B cell (primary cell): ENCODE results near the gene RNF212. TPM values are rescaled to one million over a fixed set of nuclear protein-coding genes. Genes with fewer than 3 reads are reported as not detected.

Source experiments
- polyA plus RNA-seq: library from polyadenylated mRNA; depleted of rRNA; stranded (reverse); fragments of >200 nt; gene quantifications from 2 replicates; pipeline ENCODE4 v1.2.3, GENCODE V29; 2012
- small RNA-seq: library from RNA; depleted of rRNA; stranded (forward); fragments of <200 nt; gene quantifications from one replicate; pipeline ENCODE3, GENCODE V24; 2012; ENCODE audit warnings: low replicate concordance, low read depth; ENCODE audit not compliant: insufficient read length
- total RNA-seq, 2 donors: library from RNA; stranded (reverse); fragments of 120-200 nt in 1 of 2; gene quantifications; 1 replicate in 1 of 2; 2 replicates in 1 of 2; pipeline versions ENCODE4 v1.2.3 to v1.2.4, GENCODE V29; 2013 to 2022

RNF212 gene
- total and polyA plus RNA-seq, 2 donors (not counting 1 experiment from before 2014, with no cell fraction given), result 2.1 to 5.9 TPM

Small RNA genes within 50 kb of the gene (small RNA-seq; reads per million reads assigned to genes)
- gene RF00554, result not detected

Other genes starting within 250 kb of the RNF212 start
- gene GAK, start 181.2 kb downstream of the RNF212 start, total RNA-seq, result 283 and 302 TPM in 2 replicates
- 113 and 134 TPM in 2 replicates for gene GAK, start 181.2 kb downstream of the RNF212 start, polyA plus RNA-seq
- 44.4 and 47.9 TPM in 2 replicates for gene TMEM175, start 181.1 kb downstream of the RNF212 start, total RNA-seq
- gene TMEM175, start 181.1 kb downstream of the RNF212 start, polyA plus RNA-seq, result 432 and 546 TPM in 2 replicates
- 30.4 and 34.9 TPM in 2 replicates for gene DGKQ, start 140.0 kb downstream of the RNF212 start, total RNA-seq
- 21.7 and 22.6 TPM in 2 replicates for gene DGKQ, start 140.0 kb downstream of the RNF212 start, polyA plus RNA-seq
- gene IDUA, start 126.5 kb downstream of the RNF212 start, total RNA-seq, result 57.8 and 67.4 TPM in 2 replicates
- 51.8 and 57.0 TPM in 2 replicates for gene IDUA, start 126.5 kb downstream of the RNF212 start, polyA plus RNA-seq
- gene SLC26A1, start 120.2 kb downstream of the RNF212 start, total RNA-seq, result 0.92 and 1.1 TPM in 2 replicates
- gene SLC26A1, start 120.2 kb downstream of the RNF212 start, polyA plus RNA-seq, result 0.03 TPM in 1 of 2 replicates, not detected in the other
- 28.5 and 28.9 TPM in 2 replicates for gene FGFRL1, start 101.9 kb downstream of the RNF212 start, total RNA-seq
- gene FGFRL1, start 101.9 kb downstream of the RNF212 start, polyA plus RNA-seq, result 24.1 and 33.8 TPM in 2 replicates
- gene SPON2, start 59.0 kb upstream of the RNF212 start, total RNA-seq, result 3.8 and 5.3 TPM in 2 replicates
- gene SPON2, start 59.0 kb upstream of the RNF212 start, polyA plus RNA-seq, result 5.1 and 7.9 TPM in 2 replicates
- 210 and 212 TPM in 2 replicates for gene CTBP1, start 135.6 kb upstream of the RNF212 start, total RNA-seq
- 293 and 343 TPM in 2 replicates for gene CTBP1, start 135.6 kb upstream of the RNF212 start, polyA plus RNA-seq
- gene MAEA, start 176.3 kb upstream of the RNF212 start, total RNA-seq, result 103 and 106 TPM in 2 replicates
- 107 and 114 TPM in 2 replicates for gene MAEA, start 176.3 kb upstream of the RNF212 start, polyA plus RNA-seq
- gene UVSSA, start 233.6 kb upstream of the RNF212 start, total RNA-seq, result 40.5 and 47.3 TPM in 2 replicates
- 34.6 and 38.7 TPM in 2 replicates for gene UVSSA, start 233.6 kb upstream of the RNF212 start, polyA plus RNA-seq